Brain microvascular endothelial cell (primary cell): ENCODE data around the gene EML1.

Experiments used
- DNase-seq: peaks from one replicate; pipeline ENCODE4 v3.0.0-alpha.2; 2020
- H3K27ac ChIP-seq: fragments of 250-450 bp; sonication (Bioruptor Pico); 2 replicates; pipeline ENCODE4 v1.5.1; 2020; ENCODE audit warnings: mild to moderate bottlenecking, moderate library complexity
- H3K27me3 ChIP-seq: fragments of 250-450 bp; sonication (Bioruptor Pico); replicated peaks from 2 replicates; pipeline ENCODE4 v1.5.1; 2020; ENCODE audit warnings: mild to moderate bottlenecking
- H3K36me3 ChIP-seq: fragments of 250-450 bp; sonication (Bioruptor Pico); replicated peaks from 2 replicates; pipeline ENCODE4 v1.5.1; 2020; ENCODE audit warnings: mild to moderate bottlenecking
- H3K4me3 ChIP-seq: 2 replicates; pipeline ENCODE4 v1.5.1; 2011; ENCODE audit warnings: low read depth, mild to moderate bottlenecking, control low read depth, low read length, moderate library complexity
- in situ Hi-C: cut with HindIII; loops from 2 replicates; pipeline ENCODE4 v1.10.0; 2017; ENCODE audit warnings: low sequenced_read_pairs, low pct_ligation_motif_present
- TF ChIP-seq, protein P1 (sequence below): IDR thresholded peaks from 2 replicates; pipeline ENCODE4 v1.5.1; 2011; ENCODE audit warnings: low read depth, mild to moderate bottlenecking, moderate library complexity, low read length, control low read depth, inconsistent platforms; ENCODE audit errors: missing control alignments

The EML1 gene

DNA sequence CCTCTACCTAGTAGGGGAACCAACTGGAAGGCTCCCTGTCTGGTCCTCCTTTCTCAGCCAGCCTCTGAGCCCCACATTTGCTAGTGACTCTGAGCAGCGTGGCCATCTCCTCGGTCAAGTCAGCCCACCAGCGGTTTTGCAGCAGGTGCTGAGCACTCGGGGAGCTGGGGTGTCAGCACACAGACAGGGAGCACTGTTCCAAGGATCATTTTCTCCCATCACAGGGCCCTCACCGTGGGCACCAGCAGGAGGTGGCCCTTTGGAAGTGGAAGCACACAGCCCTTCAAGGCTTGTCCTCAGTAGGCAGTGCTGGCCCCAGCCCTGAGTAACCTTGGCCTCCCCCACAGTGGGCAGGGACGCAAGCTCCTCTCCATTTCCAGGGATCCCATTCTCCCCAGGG, 24.1 kb upstream of the EML1 start:
- no peak for DNase-seq
- Histone ChIP-seq H3K27ac (no peak overlapping the region), H3K4me3 (no peak overlapping the region), H3K36me3 (no peaks in the 10 kb centered on the region), H3K27me3 (no peaks in the 10 kb centered on the region)
- in situ Hi-C loops: no loop called here
- TF ChIP-seq, protein P1, sequence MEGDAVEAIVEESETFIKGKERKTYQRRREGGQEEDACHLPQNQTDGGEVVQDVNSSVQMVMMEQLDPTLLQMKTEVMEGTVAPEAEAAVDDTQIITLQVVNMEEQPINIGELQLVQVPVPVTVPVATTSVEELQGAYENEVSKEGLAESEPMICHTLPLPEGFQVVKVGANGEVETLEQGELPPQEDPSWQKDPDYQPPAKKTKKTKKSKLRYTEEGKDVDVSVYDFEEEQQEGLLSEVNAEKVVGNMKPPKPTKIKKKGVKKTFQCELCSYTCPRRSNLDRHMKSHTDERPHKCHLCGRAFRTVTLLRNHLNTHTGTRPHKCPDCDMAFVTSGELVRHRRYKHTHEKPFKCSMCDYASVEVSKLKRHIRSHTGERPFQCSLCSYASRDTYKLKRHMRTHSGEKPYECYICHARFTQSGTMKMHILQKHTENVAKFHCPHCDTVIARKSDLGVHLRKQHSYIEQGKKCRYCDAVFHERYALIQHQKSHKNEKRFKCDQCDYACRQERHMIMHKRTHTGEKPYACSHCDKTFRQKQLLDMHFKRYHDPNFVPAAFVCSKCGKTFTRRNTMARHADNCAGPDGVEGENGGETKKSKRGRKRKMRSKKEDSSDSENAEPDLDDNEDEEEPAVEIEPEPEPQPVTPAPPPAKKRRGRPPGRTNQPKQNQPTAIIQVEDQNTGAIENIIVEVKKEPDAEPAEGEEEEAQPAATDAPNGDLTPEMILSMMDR: no peak

DNA sequence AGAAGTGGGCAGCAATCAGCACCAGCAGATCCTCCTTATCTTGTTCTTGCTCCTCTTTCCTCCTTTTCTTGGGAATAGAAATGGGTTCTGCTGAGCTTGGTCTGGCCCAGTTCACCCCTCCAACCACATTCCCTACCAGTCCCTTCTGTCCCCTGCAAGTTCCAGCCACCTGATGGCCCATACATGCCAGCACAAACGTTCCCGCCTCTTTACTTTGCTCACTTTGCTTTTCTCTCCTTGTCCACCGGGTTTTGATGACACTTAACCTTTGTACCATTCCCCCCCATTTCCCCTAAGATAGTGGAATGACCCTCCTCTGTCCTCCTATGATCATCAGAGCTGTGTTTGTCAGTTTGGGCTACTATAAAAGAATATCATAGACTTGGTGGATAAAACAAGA, 23.4 kb upstream of the EML1 start:
- Histone ChIP-seq H3K27ac (no peak overlapping the region), H3K27me3 (no peaks in the 10 kb centered on the region), H3K36me3 (no peaks in the 10 kb centered on the region), H3K4me3 (no peak overlapping the region)
- no peak for DNase-seq
- TF ChIP-seq, protein P1: no peak
- in situ Hi-C loops: no loop called here

DNA sequence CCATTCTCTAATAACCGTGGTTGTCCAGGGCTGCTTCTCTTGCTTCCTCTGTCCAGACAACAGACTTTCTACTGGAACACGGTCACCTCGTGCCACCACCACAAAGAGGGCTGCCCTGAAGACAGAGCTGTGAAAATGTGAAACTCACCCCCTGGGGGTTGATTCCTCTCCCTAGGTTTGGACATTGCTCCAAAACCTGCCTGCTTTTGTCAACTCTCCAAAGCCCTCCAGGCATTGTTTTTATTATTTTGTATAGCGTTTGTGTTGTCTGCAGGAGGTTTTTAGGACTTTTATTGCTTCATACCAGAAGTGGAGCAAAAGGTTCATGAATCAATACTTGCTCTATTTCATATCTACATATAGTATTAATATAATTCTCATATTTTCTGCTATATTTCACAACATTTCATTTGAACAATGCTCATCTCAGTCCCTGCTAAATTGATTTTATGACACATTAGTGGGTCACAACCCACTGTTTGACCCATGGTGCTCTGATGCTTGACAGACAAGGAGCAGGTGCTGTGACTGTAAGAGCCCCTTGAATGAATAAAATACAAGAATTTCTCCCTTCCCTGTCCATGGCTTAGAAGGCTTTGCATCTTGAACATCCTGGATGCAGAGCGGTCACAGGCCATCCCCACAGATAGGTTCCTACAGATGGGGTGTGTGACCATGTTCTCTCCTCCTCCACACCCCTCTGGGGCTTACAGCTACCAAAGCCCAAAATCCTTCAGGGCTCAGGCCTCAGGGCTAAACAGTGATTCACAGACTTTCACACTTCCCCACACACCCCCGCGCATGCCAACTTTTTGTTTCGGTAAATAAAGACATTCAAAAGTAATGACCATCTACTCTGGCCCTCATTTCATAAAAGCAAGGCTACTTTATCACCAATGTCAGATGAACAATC, 20.6 kb upstream of the EML1 start:
- TF ChIP-seq, protein P1: no peak
- no peak overlapping the region for H3K27ac ChIP-seq
- no peak overlapping the region for H3K4me3 ChIP-seq
- in situ Hi-C loops: no loop called here
- no peak for DNase-seq
- H3K36me3 ChIP-seq: no peaks in the 10 kb centered on the region
- no peaks in the 10 kb centered on the region for H3K27me3 ChIP-seq

DNA sequence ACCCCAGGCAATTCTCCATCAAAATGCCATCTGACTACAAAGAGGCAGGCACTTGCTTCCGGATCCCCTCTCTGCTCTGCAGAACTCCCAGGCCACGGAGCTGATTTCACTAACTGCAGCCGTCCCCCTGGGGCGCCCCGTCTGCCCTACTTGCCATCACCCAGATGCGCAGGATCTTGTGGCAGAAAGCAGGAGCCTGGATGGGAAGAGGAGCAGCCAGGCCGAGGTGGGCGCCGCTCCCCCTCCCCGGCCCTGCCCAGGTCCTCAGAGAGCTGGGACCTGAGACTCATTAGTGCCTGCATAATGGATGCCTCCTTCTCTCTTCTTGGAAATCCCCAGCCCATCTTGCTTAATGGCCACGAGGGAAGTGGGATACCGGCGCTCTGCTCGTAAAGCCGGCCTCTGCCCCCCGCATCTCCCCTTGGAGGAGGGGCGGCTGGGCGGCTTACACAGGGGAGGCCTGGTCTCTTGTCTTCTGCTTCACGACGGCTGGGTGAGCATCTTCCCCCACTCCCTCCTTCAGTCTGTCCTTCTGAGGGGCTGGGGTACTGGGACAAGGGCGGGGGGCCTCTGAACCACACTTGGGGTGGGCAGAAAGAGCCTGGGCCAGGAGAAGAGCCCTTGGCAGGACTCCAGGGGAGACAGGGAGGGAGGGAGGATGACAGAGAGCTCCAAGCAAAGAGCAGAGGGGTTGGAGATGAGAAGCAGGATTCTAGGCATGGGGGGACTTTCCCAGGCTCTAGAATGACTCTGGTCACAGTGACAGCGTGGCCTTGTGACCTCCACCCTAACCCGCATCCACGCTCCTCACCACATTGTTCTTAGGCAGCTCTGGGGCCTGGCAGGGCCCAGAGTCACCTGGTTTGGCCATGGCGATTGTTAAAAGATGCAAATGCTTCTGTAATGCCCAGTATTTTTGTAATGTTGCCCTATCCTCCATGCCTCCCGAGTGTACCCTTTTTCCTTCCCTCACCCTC, 19.4 kb upstream of the EML1 start:
- in situ Hi-C loops: no loop called here
- no peak overlapping the region for H3K27ac ChIP-seq

DNA sequence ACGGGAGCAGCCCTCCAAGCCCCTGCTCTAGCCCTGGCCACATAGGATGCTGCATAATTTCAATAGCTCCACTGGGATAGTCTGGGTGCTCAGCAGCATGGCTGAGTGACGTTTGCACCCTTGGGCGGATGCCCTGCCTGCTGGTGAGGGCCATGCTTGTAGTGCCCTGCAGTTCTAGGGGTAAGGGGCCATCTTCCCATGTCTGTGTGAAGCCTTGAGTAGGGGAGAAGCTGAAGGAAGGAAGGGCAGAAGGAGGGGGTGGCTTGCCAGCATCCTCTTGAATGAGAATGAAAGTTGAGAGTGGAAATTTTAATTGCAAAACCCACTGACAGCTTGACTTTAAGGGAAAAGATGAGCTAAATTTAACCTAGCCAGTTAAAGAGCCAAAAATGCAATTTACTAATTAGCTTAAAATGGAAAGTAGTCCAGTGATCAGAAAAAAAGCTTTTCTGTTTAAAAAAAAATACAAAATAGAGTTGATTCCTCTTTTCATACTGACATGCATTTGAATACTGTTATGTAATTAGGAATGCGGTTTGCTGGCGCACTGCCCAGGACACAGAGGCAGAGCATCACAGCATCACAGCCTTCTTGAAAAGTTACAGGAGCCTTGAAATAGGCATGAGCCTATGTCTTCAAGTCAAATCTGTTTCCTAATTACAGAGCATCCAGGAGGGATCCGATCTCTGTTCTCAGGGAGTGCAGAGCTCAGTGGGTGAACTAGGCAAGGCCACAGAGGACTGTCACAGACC, 18.5 kb upstream of the EML1 start:
- in situ Hi-C loops: no loop called here
- TF ChIP-seq, protein P1: no peak
- Histone ChIP-seq H3K4me3 (no peak overlapping the region), H3K27me3 (no peaks in the 10 kb centered on the region), H3K36me3 (no peaks in the 10 kb centered on the region), H3K27ac (no peak overlapping the region)
- no peak for DNase-seq

More for the DNA sequence above, 19.4 kb upstream of the EML1 start:
- Histone ChIP-seq H3K36me3 (no peaks in the 10 kb centered on the region), H3K27me3 (no peaks in the 10 kb centered on the region), H3K4me3 (no peak overlapping the region)
- TF ChIP-seq, protein P1: no peak
- no peak for DNase-seq
